Measurements from ENCODE around the gene HADHA. TPM values are rescaled to one million over a fixed set of nuclear protein-coding genes. Genes with fewer than 3 reads are reported as not detected.

HADHA gene
- total RNA-seq, 1 experiment from 2014 or later: 118 TPM

DNA sequence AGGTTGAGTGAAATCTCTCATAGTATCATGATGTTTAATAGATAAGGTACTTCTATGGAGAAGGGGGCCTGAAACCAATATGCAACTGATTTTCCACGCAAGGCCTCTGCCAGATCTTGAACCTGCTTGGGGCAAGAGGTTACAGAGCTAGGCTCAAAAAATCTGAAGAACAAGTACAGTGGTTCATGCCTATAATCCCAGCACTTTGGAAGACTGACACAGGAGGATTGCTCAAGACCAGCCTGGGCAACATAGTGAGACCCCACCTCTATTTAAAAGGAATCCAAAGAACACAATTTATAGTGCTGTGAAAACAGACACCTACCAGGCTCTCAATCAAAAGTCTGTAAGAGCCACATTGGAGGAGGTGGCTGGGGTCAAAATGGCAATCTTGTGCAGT lies 28.6 kb downstream of the HADHA start (continued):
- TF ChIP-seq, protein P1, sequence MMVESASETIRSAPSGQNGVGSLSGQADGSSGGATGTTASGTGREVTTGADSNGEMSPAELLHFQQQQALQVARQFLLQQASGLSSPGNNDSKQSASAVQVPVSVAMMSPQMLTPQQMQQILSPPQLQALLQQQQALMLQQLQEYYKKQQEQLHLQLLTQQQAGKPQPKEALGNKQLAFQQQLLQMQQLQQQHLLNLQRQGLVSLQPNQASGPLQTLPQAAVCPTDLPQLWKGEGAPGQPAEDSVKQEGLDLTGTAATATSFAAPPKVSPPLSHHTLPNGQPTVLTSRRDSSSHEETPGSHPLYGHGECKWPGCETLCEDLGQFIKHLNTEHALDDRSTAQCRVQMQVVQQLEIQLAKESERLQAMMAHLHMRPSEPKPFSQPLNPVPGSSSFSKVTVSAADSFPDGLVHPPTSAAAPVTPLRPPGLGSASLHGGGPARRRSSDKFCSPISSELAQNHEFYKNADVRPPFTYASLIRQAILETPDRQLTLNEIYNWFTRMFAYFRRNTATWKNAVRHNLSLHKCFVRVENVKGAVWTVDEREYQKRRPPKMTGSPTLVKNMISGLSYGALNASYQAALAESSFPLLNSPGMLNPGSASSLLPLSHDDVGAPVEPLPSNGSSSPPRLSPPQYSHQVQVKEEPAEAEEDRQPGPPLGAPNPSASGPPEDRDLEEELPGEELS (CRISPR knock-in tag; IDR thresholded peaks at IDR 0.05): no peak
- TF ChIP-seq, protein P2, sequence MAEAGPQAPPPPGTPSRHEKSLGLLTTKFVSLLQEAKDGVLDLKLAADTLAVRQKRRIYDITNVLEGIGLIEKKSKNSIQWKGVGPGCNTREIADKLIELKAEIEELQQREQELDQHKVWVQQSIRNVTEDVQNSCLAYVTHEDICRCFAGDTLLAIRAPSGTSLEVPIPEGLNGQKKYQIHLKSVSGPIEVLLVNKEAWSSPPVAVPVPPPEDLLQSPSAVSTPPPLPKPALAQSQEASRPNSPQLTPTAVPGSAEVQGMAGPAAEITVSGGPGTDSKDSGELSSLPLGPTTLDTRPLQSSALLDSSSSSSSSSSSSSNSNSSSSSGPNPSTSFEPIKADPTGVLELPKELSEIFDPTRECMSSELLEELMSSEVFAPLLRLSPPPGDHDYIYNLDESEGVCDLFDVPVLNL (CRISPR knock-in tag; IDR thresholded peaks at IDR 0.05; ENCODE audit: borderline replicate concordance, low read depth): no peak
- TF ChIP-seq TCF7 (CRISPR knock-in tag; IDR thresholded peaks at IDR 0.05; ENCODE audit: low read depth): no peak

DNA sequence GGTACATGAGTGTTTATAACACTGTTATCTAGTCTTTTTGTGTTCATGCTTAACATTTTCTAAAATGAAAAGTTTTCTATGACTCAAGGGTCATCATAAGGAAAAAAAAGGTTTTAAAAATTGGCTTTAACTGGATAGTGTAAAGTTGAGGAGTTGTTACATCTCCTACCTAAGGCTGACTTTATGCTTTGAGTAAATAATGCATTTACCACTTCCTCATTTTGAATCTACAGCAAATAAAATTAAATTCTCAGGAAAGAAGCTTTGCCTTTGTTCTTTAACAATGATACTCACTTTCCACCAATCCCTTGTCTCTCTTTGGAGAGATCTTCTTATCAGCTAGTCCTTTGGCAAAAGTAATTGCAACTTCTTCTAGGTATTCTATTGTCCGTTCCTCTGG lies 29.7 kb downstream of the HADHA start:
- H3K36me3 Mint-ChIP-seq: peaks cover 63% of the 10 kb centered on the region
- H3K27me3 Mint-ChIP-seq (ENCODE audit: low read depth): no peaks in the 10 kb centered on the region
- H3K9me3 Mint-ChIP-seq: no peaks in the 10 kb centered on the region
- no peak overlapping the region for H3K4me3 Mint-ChIP-seq
- no peaks in the 10 kb centered on the region for H3K4me1 Mint-ChIP-seq
- no peak overlapping the region for H3K27ac Mint-ChIP-seq
- TF ChIP-seq, protein P3, sequence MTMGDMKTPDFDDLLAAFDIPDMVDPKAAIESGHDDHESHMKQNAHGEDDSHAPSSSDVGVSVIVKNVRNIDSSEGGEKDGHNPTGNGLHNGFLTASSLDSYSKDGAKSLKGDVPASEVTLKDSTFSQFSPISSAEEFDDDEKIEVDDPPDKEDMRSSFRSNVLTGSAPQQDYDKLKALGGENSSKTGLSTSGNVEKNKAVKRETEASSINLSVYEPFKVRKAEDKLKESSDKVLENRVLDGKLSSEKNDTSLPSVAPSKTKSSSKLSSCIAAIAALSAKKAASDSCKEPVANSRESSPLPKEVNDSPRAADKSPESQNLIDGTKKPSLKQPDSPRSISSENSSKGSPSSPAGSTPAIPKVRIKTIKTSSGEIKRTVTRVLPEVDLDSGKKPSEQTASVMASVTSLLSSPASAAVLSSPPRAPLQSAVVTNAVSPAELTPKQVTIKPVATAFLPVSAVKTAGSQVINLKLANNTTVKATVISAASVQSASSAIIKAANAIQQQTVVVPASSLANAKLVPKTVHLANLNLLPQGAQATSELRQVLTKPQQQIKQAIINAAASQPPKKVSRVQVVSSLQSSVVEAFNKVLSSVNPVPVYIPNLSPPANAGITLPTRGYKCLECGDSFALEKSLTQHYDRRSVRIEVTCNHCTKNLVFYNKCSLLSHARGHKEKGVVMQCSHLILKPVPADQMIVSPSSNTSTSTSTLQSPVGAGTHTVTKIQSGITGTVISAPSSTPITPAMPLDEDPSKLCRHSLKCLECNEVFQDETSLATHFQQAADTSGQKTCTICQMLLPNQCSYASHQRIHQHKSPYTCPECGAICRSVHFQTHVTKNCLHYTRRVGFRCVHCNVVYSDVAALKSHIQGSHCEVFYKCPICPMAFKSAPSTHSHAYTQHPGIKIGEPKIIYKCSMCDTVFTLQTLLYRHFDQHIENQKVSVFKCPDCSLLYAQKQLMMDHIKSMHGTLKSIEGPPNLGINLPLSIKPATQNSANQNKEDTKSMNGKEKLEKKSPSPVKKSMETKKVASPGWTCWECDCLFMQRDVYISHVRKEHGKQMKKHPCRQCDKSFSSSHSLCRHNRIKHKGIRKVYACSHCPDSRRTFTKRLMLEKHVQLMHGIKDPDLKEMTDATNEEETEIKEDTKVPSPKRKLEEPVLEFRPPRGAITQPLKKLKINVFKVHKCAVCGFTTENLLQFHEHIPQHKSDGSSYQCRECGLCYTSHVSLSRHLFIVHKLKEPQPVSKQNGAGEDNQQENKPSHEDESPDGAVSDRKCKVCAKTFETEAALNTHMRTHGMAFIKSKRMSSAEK (CRISPR knock-in tag; IDR thresholded peaks at IDR 0.05; ENCODE audit: borderline replicate concordance): no peak
- TF ChIP-seq NR2C2 (CRISPR knock-in tag; IDR thresholded peaks at IDR 0.05) (no peak), HMGA2 (CRISPR knock-in tag; IDR thresholded peaks at IDR 0.05) (no peak), ZNF671 (CRISPR knock-in tag; IDR thresholded peaks at IDR 0.05) (no peak), NR1H2 (CRISPR knock-in tag; IDR thresholded peaks at IDR 0.05) (no peak)
- TF ChIP-seq, protein P4, sequence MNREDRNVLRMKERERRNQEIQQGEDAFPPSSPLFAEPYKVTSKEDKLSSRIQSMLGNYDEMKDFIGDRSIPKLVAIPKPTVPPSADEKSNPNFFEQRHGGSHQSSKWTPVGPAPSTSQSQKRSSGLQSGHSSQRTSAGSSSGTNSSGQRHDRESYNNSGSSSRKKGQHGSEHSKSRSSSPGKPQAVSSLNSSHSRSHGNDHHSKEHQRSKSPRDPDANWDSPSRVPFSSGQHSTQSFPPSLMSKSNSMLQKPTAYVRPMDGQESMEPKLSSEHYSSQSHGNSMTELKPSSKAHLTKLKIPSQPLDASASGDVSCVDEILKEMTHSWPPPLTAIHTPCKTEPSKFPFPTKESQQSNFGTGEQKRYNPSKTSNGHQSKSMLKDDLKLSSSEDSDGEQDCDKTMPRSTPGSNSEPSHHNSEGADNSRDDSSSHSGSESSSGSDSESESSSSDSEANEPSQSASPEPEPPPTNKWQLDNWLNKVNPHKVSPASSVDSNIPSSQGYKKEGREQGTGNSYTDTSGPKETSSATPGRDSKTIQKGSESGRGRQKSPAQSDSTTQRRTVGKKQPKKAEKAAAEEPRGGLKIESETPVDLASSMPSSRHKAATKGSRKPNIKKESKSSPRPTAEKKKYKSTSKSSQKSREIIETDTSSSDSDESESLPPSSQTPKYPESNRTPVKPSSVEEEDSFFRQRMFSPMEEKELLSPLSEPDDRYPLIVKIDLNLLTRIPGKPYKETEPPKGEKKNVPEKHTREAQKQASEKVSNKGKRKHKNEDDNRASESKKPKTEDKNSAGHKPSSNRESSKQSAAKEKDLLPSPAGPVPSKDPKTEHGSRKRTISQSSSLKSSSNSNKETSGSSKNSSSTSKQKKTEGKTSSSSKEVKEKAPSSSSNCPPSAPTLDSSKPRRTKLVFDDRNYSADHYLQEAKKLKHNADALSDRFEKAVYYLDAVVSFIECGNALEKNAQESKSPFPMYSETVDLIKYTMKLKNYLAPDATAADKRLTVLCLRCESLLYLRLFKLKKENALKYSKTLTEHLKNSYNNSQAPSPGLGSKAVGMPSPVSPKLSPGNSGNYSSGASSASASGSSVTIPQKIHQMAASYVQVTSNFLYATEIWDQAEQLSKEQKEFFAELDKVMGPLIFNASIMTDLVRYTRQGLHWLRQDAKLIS (CRISPR knock-in tag; IDR thresholded peaks at IDR 0.05; ENCODE audit: borderline replicate concordance): no peak
- TF ChIP-seq, protein P5, sequence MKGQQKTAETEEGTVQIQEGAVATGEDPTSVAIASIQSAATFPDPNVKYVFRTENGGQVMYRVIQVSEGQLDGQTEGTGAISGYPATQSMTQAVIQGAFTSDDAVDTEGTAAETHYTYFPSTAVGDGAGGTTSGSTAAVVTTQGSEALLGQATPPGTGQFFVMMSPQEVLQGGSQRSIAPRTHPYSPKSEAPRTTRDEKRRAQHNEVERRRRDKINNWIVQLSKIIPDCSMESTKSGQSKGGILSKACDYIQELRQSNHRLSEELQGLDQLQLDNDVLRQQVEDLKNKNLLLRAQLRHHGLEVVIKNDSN (CRISPR knock-in tag; IDR thresholded peaks at IDR 0.05): no peak
- ChIA-PET CTCF (no interaction called here), POLR2A (no interaction called here)
- no peak for DNase-seq (ENCODE audit: low spot score)
- no peak for ATAC-seq

DNA sequence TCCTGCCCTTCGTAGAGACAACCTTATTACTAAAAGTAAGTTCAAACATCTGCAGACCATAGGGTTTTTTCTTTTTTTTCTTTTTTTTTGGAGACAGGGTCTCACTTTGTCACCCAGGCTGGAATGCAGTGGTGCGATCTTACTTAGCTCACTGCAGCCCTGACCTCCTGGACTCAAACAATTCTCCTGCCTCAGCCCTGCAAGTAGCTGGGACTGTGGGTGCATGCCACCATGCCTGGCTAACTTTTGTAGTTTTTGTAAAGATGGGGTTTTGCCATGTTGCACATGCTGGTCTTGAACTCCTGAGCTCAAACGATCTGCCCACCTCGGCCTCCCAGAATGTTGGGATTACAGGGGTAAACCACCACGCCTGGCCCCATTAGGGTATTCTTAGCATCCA lies 32.4 kb downstream of the HADHA start:
- TF ChIP-seq CREB1 (CRISPR knock-in tag; IDR thresholded peaks at IDR 0.05): no peak
- Mint-ChIP-seq H3K36me3 (peaks cover 66% of the 10 kb centered on the region), H3K27ac (no peak overlapping the region), H3K4me3 (no peak overlapping the region), H3K9me3 (no peaks in the 10 kb centered on the region), H3K4me1 (no peaks in the 10 kb centered on the region), H3K27me3 (ENCODE audit: low read depth) (no peaks in the 10 kb centered on the region)
- POLR2A ChIA-PET: no interaction called here
- CTCF ChIA-PET: no interaction called here
- DNase-seq (ENCODE audit: low spot score) (no peak), ATAC-seq (no peak)
